G401.6 (cell line): ENCODE measurements around the gene EPAS1.

Experiments
- FAIRE-seq: peaks from 2 replicates; lab custom pipeline; 2012; peaks lifted over from hg19 to GRCh38; lab: Jason Lieb, UNC

Gene EPAS1

GRCh38 chr2:46340740-46341420, 43.7 kb downstream of the EPAS1 start:
- no peak for FAIRE-seq

- no peak for FAIRE-seq
These were observed 45.5 kb downstream of the EPAS1 start for GRCh38 chr2:46342566-46343315.

GRCh38 chr2:46344706-46345105, 47.5 kb downstream of the EPAS1 start:
- FAIRE-seq = no peak

- FAIRE-seq = no peak
These were observed 48.6 kb downstream of the EPAS1 start for GRCh38 chr2:46345775-46346174.

- no peak for FAIRE-seq
These were observed 49.5 kb downstream of the EPAS1 start for GRCh38 chr2:46346719-46347118.

- FAIRE-seq = no peak
These were observed 50.6 kb downstream of the EPAS1 start for GRCh38 chr2:46347648-46348280.

GRCh38 chr2:46349115-46349547, 51.9 kb downstream of the EPAS1 start:
- FAIRE-seq = no peak

GRCh38 chr2:46350029-46350689, 53.0 kb downstream of the EPAS1 start:
- FAIRE-seq = no peak

- no peak for FAIRE-seq
These were observed 54.0 kb downstream of the EPAS1 start for GRCh38 chr2:46351098-46351749.

GRCh38 chr2:46351750-46352138, 54.5 kb downstream of the EPAS1 start:
- no peak for FAIRE-seq

GRCh38 chr2:46352621-46353020, 55.4 kb downstream of the EPAS1 start:
- no peak for FAIRE-seq

GRCh38 chr2:46353509-46353908, 56.3 kb downstream of the EPAS1 start:
- FAIRE-seq = no peak

- no peak for FAIRE-seq
These were observed 58.5 kb downstream of the EPAS1 start for GRCh38 chr2:46355756-46356155.

- no peak for FAIRE-seq
These were observed 59.8 kb downstream of the EPAS1 start for GRCh38 chr2:46356991-46357390.

- no peak for FAIRE-seq
These were observed 61.5 kb downstream of the EPAS1 start for GRCh38 chr2:46358713-46359112.

GRCh38 chr2:46360303-46360702, 63.1 kb downstream of the EPAS1 start:
- no peak for FAIRE-seq

- no peak for FAIRE-seq
These were observed 64.9 kb downstream of the EPAS1 start for GRCh38 chr2:46361920-46362666.

GRCh38 chr2:46362667-46363012, 65.4 kb downstream of the EPAS1 start:
- FAIRE-seq = no peak

- FAIRE-seq = no peak
These were observed 66.4 kb downstream of the EPAS1 start for GRCh38 chr2:46363535-46364170.

- peak; percentile 74 for FAIRE-seq
These were observed 67.7 kb downstream of the EPAS1 start for GRCh38 chr2:46364797-46365457.
